HG03280 (cell line): ENCODE data around the gene TNFRSF8.
"Not testable (repeated sequence)": the region's sequence is repeated elsewhere in the genome, so short reads cannot be mapped to it uniquely, and the experiment has no call there.

Experiments
- ATAC-seq: cut with Tn5 transposase; IDR thresholded peaks from one replicate; pipeline ENCODE4 v1.9.1; 2021; ENCODE audit warnings: mild to moderate bottlenecking, moderate library complexity; ENCODE audit not compliant: unreplicated experiment

The TNFRSF8 gene

DNA sequence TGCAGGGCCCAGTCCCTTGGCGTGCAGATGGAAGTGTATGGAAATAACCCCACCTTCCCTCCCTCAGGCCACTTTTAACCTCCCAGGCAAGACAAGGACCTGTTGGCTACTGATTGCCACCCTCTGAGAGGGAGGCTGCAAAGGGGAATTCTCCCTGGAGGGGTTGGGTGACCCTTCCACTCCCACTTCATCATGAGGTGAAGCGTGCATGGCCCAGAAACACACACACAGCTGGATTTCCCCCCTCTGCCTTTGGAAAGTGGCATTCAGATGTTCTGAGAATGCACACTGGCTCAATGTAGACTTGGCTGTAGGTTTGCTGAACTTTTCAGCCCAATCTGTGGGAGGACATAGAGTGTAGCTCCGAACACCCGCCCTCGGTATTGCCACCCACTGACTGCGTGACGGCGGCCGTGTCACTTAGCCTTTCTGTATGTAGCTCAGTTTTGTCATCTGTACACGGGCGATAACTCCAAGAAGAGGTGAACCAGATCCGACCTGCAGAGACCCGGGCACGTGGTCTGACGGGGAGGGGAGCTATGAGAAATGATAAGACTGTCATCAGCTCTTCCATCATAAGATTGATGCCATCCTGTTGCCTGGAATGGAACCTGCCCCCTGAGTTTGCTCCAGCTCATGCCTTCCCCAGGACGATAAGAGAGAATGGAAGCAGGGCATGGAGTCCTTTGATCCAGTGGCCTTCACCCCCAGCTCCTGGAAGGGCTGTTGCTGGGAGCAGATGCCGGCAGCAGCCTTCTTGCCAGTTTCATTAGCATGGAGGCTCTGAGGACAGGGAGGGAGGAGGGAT is 24.5 kb upstream of the TNFRSF8 start:
- no peak for ATAC-seq

- no peak for ATAC-seq
Measured at GRCh38 chr1:12039164-12039525, 24.0 kb upstream of the TNFRSF8 start.

DNA sequence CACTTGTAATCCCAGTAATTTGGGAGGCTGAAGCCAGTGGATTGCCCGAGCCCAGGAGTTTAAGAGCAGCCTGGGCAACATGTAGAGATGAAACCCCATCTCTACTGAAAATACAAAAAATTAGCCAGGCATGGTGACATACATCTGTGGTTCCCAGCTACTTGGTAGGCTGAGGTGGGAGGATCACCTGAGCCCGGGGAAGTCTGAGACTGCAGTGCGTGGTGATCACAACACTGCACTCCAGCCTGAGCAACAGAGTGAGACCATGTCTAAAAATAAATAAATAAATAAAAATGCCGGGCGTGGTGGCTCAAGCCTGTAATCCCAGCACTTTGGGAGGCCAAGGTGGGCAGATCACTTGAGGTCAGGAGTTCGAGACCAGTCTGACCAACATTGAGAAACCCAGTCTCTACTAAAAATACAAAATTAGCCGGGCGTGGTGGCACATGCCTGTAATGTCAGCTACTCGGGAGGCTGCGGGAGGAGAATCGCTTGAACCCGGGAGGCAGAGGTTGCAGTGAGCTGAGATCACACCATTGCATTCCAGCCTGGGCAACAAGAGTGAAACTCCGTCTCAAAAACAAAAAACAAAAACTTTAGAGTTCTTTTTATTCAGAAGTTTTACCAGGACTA is 23.2 kb upstream of the TNFRSF8 start:
- peak; percentile 40 for ATAC-seq

GRCh38 chr1:12040457-12041051 is 22.5 kb upstream of the TNFRSF8 start:
- ATAC-seq = peak; percentile 64

DNA sequence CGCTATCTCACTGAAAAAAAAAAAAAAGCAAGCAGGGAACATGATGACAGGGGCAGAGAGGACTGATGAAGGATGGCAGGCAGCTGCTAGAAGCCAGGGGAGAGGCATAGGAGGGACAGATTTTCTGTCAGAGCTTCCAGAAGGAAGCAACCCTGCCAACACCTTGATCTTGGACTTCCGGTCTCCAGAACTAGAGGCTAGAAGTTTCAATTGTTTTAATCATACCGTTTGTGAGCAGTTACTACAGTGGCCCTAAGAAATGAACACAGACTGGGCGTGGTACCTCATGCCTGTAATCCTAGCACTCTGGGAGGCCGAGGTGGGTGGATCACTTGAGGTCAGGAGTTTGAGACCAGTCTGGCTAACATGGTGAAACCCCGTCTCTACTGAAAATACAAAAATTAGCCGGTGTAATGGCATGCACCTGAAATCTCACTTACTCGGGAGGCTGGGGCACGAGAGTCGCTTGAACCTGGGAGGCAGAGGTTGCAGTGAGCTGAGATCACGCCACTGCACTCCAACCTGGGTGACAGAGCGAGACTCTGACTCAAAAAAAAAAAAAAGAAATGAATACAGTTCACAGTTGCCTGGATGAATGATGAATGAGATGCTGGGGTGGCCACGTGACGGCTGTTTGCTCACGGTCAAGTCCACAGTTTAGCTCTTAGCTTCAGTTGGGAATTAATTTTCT is 18.8 kb upstream of the TNFRSF8 start:
- not testable (repeated sequence) for ATAC-seq

GRCh38 chr1:12046749-12047119 is 16.4 kb upstream of the TNFRSF8 start:
- ATAC-seq = no peak

DNA sequence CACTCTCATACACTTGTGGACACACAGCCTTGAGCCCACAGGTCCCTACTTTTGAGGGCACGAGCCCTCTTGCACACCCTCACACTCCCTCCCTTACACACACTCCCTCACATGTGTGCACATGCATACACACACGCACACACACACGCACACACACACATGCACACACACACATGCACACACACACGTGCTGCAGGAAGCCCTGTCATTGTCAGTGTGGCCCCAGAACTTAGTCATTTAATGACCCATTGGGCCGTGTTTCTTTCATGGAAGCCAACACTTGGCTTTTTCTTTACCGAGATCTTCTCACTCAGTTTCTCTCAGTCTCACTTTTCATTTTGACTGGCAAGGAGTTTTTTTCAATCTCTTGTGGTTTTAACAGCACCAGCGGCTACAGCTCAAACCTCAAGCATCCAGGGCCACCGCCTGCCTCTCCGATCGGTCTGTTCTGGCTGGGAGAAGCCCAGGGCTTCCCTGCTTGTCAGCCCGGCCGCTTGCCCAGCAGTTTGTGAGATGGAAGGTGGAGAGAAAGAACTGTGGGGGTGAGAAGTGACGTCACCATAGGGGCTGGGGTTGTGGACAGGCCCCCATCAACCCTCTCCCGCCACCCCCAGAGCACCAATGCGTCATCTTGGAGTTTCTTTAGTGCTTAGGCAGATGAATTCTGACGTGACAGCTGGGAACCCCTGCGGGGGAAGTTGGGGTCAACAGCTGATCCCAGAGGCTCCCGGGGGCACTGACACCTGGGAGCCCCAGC is 15.8 kb upstream of the TNFRSF8 start:
- peak; percentile 42 for ATAC-seq

DNA sequence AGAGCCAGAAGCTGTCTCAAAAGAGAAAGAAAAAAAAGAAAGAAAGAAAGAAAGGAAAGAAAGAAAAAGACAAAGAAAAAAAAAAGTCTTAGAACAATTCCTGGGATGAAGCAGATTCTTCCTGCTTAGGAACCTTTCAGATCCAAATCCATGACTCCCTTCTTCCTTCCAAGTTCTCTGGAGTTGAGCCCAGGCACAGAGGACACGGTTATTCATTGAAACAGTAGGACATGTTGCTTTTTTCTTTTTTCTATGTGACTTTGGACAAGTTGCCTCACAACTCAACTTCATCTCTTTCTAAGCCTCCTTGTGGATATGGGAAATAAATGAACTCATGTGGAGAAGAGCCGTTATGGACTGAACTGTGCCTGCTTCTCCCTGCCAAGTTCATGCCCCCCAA is 14.7 kb upstream of the TNFRSF8 start:
- ATAC-seq = no peak

- no peak for ATAC-seq
Measured at GRCh38 chr1:12049616-12050015, 13.5 kb upstream of the TNFRSF8 start.

GRCh38 chr1:12051361-12051760 is 11.7 kb upstream of the TNFRSF8 start:
- ATAC-seq = no peak

- peak; percentile 64 for ATAC-seq
Measured at GRCh38 chr1:12052008-12052573, 11.0 kb upstream of the TNFRSF8 start.

DNA sequence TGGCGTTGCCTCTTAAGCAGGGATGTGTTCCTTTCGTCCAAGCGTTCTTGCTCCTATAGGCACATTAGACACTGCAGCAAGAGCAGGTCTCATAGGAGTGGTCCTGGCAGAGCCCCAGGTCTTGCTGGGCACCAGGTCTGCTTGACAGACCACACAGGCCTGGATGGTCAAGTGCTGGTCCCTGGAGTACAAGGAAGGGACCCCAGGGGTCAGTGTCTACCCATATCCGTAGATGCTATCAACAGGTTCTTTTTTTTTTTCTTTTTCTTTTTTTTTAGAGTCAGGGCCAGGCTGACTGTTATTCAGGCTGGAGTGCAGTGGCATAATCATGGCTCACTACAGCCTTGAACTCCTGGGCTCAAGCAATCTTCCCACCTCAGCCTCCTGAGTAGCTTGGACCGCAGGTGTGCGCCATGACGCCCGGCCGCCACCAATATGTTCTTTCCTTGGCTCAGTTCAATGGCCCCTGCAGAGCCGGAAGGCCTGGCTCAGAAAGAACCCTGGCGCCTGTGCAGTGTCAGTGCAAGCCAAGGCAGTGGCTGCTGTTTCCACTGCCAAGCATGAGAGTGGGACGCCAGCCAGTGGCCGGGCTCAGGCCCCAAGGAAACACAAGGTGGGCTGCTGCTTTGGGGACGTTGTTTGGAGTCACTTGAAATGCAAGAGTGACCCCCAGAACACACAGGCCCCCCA is 10.0 kb upstream of the TNFRSF8 start:
- ATAC-seq = no peak

- ATAC-seq = peak; percentile 26
Measured at GRCh38 chr1:12053752-12054548, 9.2 kb upstream of the TNFRSF8 start.

GRCh38 chr1:12055259-12055658 is 7.8 kb upstream of the TNFRSF8 start:
- ATAC-seq = no peak

- ATAC-seq = no peak
Measured at GRCh38 chr1:12056331-12056841, 6.7 kb upstream of the TNFRSF8 start.

DNA sequence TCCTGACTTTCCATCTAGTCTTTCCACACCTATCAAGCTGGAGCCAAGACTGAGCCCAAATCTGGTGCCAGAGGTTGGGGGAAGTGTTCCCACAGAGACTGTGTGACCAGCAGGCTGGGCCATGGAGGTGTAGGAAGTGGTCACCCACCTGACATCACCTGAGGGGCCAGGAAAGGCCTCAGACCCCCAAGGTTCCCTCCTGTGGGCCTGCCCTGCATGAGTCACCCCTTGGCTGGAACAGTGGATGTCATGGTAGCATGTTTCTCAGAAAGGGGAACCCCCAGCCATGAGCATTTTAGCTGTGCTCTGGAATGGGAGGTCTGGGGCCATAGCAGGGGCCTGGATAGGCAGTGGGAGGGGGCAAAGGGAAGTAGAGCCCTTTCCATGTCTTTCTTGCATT is 5.7 kb upstream of the TNFRSF8 start:
- no peak for ATAC-seq

GRCh38 chr1:12057940-12058687 is 5.0 kb upstream of the TNFRSF8 start:
- no peak for ATAC-seq

GRCh38 chr1:12059226-12059625 is 3.9 kb upstream of the TNFRSF8 start:
- ATAC-seq = no peak
